MCF 10A (cell line): Measurements from ENCODE around the gene PEX11G. TPM values are rescaled to one million over a fixed set of nuclear protein-coding genes. Genes with fewer than 3 reads are reported as not detected.

ENCODE experiments used
- Bru-seq: library from RNA; stranded (reverse); fragments of 400-500 nt; gene quantifications from one replicate; lab custom pipeline; 2021; lab: Mats Ljungman, UMichigan
- BruChase-seq, 2 experiments: library from RNA; stranded (reverse); fragments of 400-500 nt; gene quantifications; one replicate each; lab custom pipeline; 2021; lab: Mats Ljungman, UMichigan
- BruUV-seq: library from RNA; stranded (reverse); fragments of 400-500 nt; replicated peaks from 2 replicates; lab custom pipeline; 2021; lab: Mats Ljungman, UMichigan
- CTCF ChIA-PET: fragments of 300-600 bp; sonication (Branson Sonifier 250); formaldehyde crosslinking; extraction: SDS; loops from one replicate; lab custom pipeline; 2021; ENCODE audit warnings: antibody characterized with exemption, inconsistent platforms; lab: Yijun Ruan, JAX
- POLR2A ChIA-PET: fragments of 300-600, 350-650 bp; sonication (Branson Sonifier 250); formaldehyde crosslinking; extraction: SDS; loops from one replicate; lab custom pipeline; 2020; ENCODE audit warnings: antibody characterized with exemption, inconsistent platforms; lab: Yijun Ruan, JAX
- DNase-seq: peaks from one replicate; pipeline ENCODE4 v3.0.0-alpha.2; 2018; ENCODE audit not compliant: unreplicated experiment
- H3K27ac Mint-ChIP-seq: one replicate; pipeline ENCODE4 v1.8.0; 2022; ENCODE audit warnings: mild to moderate bottlenecking, low read depth, mixed read lengths; ENCODE audit not compliant: unreplicated experiment
- H3K27me3 Mint-ChIP-seq: one replicate; pipeline ENCODE4 v1.8.0; 2022; ENCODE audit warnings: mixed read lengths; ENCODE audit not compliant: insufficient read depth, unreplicated experiment
- H3K36me3 Mint-ChIP-seq: one replicate; pipeline ENCODE4 v1.8.0; 2022; ENCODE audit warnings: mild to moderate bottlenecking, moderate library complexity, mixed read lengths; ENCODE audit not compliant: insufficient read depth, unreplicated experiment
- H3K4me1 Mint-ChIP-seq: one replicate; pipeline ENCODE4 v1.8.0; 2022; ENCODE audit warnings: mixed read lengths; ENCODE audit not compliant: insufficient read depth, unreplicated experiment
- H3K4me3 Mint-ChIP-seq: one replicate; pipeline ENCODE4 v1.8.0; 2022; ENCODE audit warnings: mild to moderate bottlenecking, moderate library complexity, mixed read lengths; ENCODE audit not compliant: unreplicated experiment
- H3K9me3 Mint-ChIP-seq: one replicate; pipeline ENCODE4 v1.8.0; 2022; ENCODE audit warnings: mixed read lengths; ENCODE audit not compliant: unreplicated experiment
- CTCF ChIP-seq: fragments of 200-600 bp; IDR thresholded peaks from one replicate; pipeline ENCODE4 v1.8.0; 2022; ENCODE audit warnings: antibody characterized with exemption, mild to moderate bottlenecking; ENCODE audit not compliant: unreplicated experiment
- intact Hi-C: fragments of 100-400 bp; cut with micrococcal nuclease; formaldehyde crosslinking; loops from 2 replicates; pipeline ENCODE4 v1.14.1; 2022
- long read RNA-seq: library from polyadenylated mRNA; stranded (forward); transcript quantifications from one replicate; pipeline ENCODE4 v2.0.0, GENCODE V29; 2022
- total RNA-seq: library from RNA; stranded (reverse); gene quantifications from 2 replicates; pipeline ENCODE4 v1.2.3, GENCODE V29; 2022

The PEX11G gene
- total RNA-seq (5.5 and 6.4 TPM in 2 replicates), Bru-seq, nascent RNA (percentile 34 among the genes with signal in this experiment), BruChase-seq, experiment 1, labeled RNA remaining after a 6-hour chase (percentile 19 among the genes with signal in this experiment), BruChase-seq, experiment 2, labeled RNA remaining after a 2-hour chase (percentile 27 among the genes with signal in this experiment)
- long read RNA-seq, partial matches to known transcripts: 0 of 4 reads
- long read RNA-seq, other reads (novel, unspliced or antisense): 1 of 4 reads

- no peak for TF ChIP-seq CTCF
- intact Hi-C loops: no loop called here
- CTCF ChIA-PET: interaction anchor here (0.6 to 0.9 kb wide), 3 partner anchors 84 to 419 kb away, joined by 3 read pairs; partner anchors contain the start of gene ZNF557
- peak; percentile 84 for DNase-seq
- POLR2A ChIA-PET: interaction anchor here (0.7 kb wide), 1 partner anchor 94 kb away, joined by 4 read pairs; no protein-coding TSS in a partner anchor
- Mint-ChIP-seq H3K4me3 (peak within 1 kb of the TSS; percentile 76), H3K27me3 (no peaks in the 10 kb centered on the region), H3K9me3 (no peaks in the 10 kb centered on the region), H3K27ac (peak within 1 kb of the TSS; percentile 87), H3K4me1 (peaks cover 14% of the 10 kb centered on the region), H3K36me3 (peaks cover 15% of the 10 kb centered on the region)
- BruUV-seq: no TSS peak
Measured at GRCh38 chr19:7488736-7489353, at the start of gene PEX11G. PEX11G (minus strand) TSS chr19:7489035; CDS start chr19:7489010, 25 bp downstream.

- Mint-ChIP-seq H3K4me3 (peak overlapping the region; percentile 95), H3K4me1 (no peaks in the 10 kb centered on the region), H3K27me3 (no peaks in the 10 kb centered on the region), H3K9me3 (no peaks in the 10 kb centered on the region), H3K27ac (peak overlapping the region; percentile 87), H3K36me3 (peaks cover 26% of the 10 kb centered on the region)
- TSS peak; percentile 35 for BruUV-seq
- intact Hi-C loops: loop anchor here (5.0 to 10.0 kb wide), 2 partner anchors 149 to 181 kb away; no protein-coding TSS in a partner anchor
- DNase-seq: no peak
- POLR2A ChIA-PET: interaction anchor here (0.6 to 6.0 kb wide), 6 partner anchors 14 to 182 kb away, joined by 3 to 56 read pairs (median 3); partner anchors contain the start of genes MCOLN1, PET100 and XAB2
- CTCF ChIA-PET: interaction anchor here (0.6 to 1.2 kb wide), 3 partner anchors 10 to 385 kb away, joined by 3 to 9 read pairs (median 6); no protein-coding TSS in a partner anchor
- TF ChIP-seq CTCF: no peak
Measured at GRCh38 chr19:7535998-7536695, 47.3 kb upstream of the PEX11G start.

- peak within 1 kb of the TSS; percentile 95 for H3K4me3 Mint-ChIP-seq
- no peaks in the 10 kb centered on the region for H3K9me3 Mint-ChIP-seq
- POLR2A ChIA-PET: interaction anchor here (0.6 to 6.0 kb wide), 10 partner anchors 13 to 264 kb away, joined by 3 to 56 read pairs (median 4); partner anchors contain the start of genes MCOLN1, PET100, XAB2 and ZNF358
- no peak for TF ChIP-seq CTCF
- peak; percentile 92 for DNase-seq
- no peaks in the 10 kb centered on the region for H3K4me1 Mint-ChIP-seq
- peaks cover 18% of the 10 kb centered on the region for H3K36me3 Mint-ChIP-seq
- intact Hi-C loops: loop anchor here (5.0 to 10.0 kb wide), 2 partner anchors 148 to 181 kb away; no protein-coding TSS in a partner anchor
- H3K27ac Mint-ChIP-seq: peak within 1 kb of the TSS; percentile 87
- CTCF ChIA-PET: interaction anchor here (0.6 to 1.3 kb wide), 4 partner anchors 11 to 247 kb away, joined by 3 to 4 read pairs (median 3); no protein-coding TSS in a partner anchor
- H3K27me3 Mint-ChIP-seq: no peaks in the 10 kb centered on the region
- no TSS peak for BruUV-seq
Measured at GRCh38 chr19:7535047-7535997, 46.5 kb upstream of the PEX11G start, which contains the start of gene PNPLA6. PNPLA6 (plus strand) TSS chr19:7535717; CDS start chr19:7535789, 72 bp downstream.
